H1 (cell line): ENCODE measurements around the gene SLC22A31. TPM values are rescaled to one million over a fixed set of nuclear protein-coding genes. Genes with fewer than 3 reads are reported as not detected.

Source experiments
- CTCF ChIA-PET: fragments of 300-600 bp; sonication (Branson Sonifier 250); formaldehyde crosslinking; loops from one replicate; lab custom pipeline; 2021; ENCODE audit not compliant: partially characterized antibody; lab: Charles Lee
- POLR2A ChIA-PET: fragments of 300-600 bp; sonication (Branson Sonifier 250); formaldehyde crosslinking; loops from one replicate; lab custom pipeline; 2021; ENCODE audit warnings: inconsistent platforms; ENCODE audit not compliant: partially characterized antibody; lab: Charles Lee
- DNase-seq, 2 experiments: peaks; one replicate each; pipeline versions ENCODE4 v3.0.0 to v3.0.0-alpha.2; 2010 to 2022; ENCODE audit warnings: low spot score in 2 of 2, low read depth in 1 of 2, mixed read lengths in 1 of 2
- FAIRE-seq: peaks from 2 replicates; lab custom pipeline; 2011; peaks lifted over from hg19 to GRCh38; lab: Jason Lieb, UNC
- H2AFZ ChIP-seq: 2 replicates; pipeline ENCODE4 v1.8.1; 2012; ENCODE audit warnings: low read length, inconsistent platforms
- H2AK5ac ChIP-seq: 2 replicates; pipeline ENCODE4 v1.6.1; 2013; ENCODE audit warnings: low read depth, low read length
- H2BK120ac ChIP-seq: replicated peaks from 2 replicates; pipeline ENCODE3; 2013; ENCODE audit warnings: low read depth, low read length, inconsistent platforms
- H2BK12ac ChIP-seq: 2 replicates; pipeline ENCODE4 v1.6.1; 2013; ENCODE audit warnings: low read depth, low read length
- H2BK15ac ChIP-seq: 2 replicates; pipeline ENCODE4 v1.6.1; 2013; ENCODE audit warnings: low read length
- H2BK20ac ChIP-seq: 2 replicates; pipeline ENCODE4 v1.6.1; 2013; ENCODE audit warnings: low read length
- H2BK5ac ChIP-seq: 2 replicates; pipeline ENCODE4 v1.6.1; 2013; ENCODE audit warnings: low read depth, low read length
- H3K14ac ChIP-seq: 2 replicates; pipeline ENCODE4 v1.6.1; 2013; ENCODE audit warnings: inconsistent platforms; ENCODE audit not compliant: insufficient read length
- H3K18ac ChIP-seq: 2 replicates; pipeline ENCODE4 v1.6.1; 2013; ENCODE audit warnings: low read length; ENCODE audit errors: extremely low read depth
- H3K23ac ChIP-seq: 2 replicates; pipeline ENCODE4 v1.6.1; 2013; ENCODE audit warnings: inconsistent platforms; ENCODE audit not compliant: insufficient read length
- H3K23me2 ChIP-seq: 2 replicates; pipeline ENCODE4 v1.6.1; 2013; ENCODE audit warnings: low read depth, low read length
- H3K27ac ChIP-seq: 2 replicates; pipeline ENCODE4 v1.6.1; 2011; ENCODE audit warnings: low read depth, low read length, inconsistent platforms
- H3K27me3 ChIP-seq, 4 experiments: replicated peaks in 1 of 4; 1 replicate in 1 of 4; 2 replicates in 3 of 4; pipeline versions ENCODE4 v1.6.1 to v1.8.1; 2011 to 2013; ENCODE audit warnings: low read length in 3 of 4, mild to moderate bottlenecking in 3 of 4, inconsistent platforms in 2 of 4, mixed read lengths in 2 of 4, moderate library complexity in 1 of 4; ENCODE audit not compliant: control insufficient read depth in 3 of 4, insufficient read depth in 3 of 4; ENCODE audit errors: extremely low read depth in 1 of 4
- H3K36me3 ChIP-seq, 4 experiments: 2 replicates each; pipeline versions ENCODE4 v1.6.1 to v1.8.1; 2011 to 2013; ENCODE audit warnings: mild to moderate bottlenecking in 4 of 4, low read length in 3 of 4, moderate library complexity in 2 of 4, control low read depth in 1 of 4, inconsistent platforms in 1 of 4; ENCODE audit not compliant: insufficient read depth in 4 of 4, control insufficient read depth in 2 of 4
- H3K4ac ChIP-seq: replicated peaks from 2 replicates; pipeline ENCODE3; 2013; ENCODE audit warnings: low read length, low read depth, mixed read lengths, inconsistent platforms; ENCODE audit not compliant: insufficient read length
- H3K4me1 ChIP-seq, 4 experiments: replicated peaks in 1 of 4; 1 replicate in 1 of 4; 2 replicates in 3 of 4; pipeline versions ENCODE4 v1.6.1 to v1.8.1; 2011 to 2013; ENCODE audit warnings: low read length in 3 of 4, inconsistent platforms in 2 of 4, mixed read lengths in 1 of 4; ENCODE audit not compliant: insufficient read depth in 4 of 4, control insufficient read depth in 3 of 4
- H3K4me2 ChIP-seq, 2 experiments: 2 replicates each; pipeline versions ENCODE4 v1.6.1 to v1.8.1; 2011 to 2013; ENCODE audit warnings: low read depth in 2 of 2, low read length in 2 of 2, control low read depth in 1 of 2, inconsistent platforms in 1 of 2, mild to moderate bottlenecking in 1 of 2; ENCODE audit not compliant: insufficient read depth in 1 of 2
- H3K4me3 ChIP-seq, 4 experiments: fragments of 200-600, 300-600 bp in 1 of 4; sonication (generic), shearing (Covaris generic), sonication (Bioruptor Twin) in 1 of 4; 2 replicates each; pipeline versions ENCODE4 v1.5.1 to v1.8.1; 2011 to 2016; ENCODE audit warnings: low read length in 4 of 4, low read depth in 3 of 4, control low read depth in 2 of 4, inconsistent platforms in 2 of 4, mild to moderate bottlenecking in 2 of 4, mixed read lengths in 1 of 4, moderate library complexity in 1 of 4; ENCODE audit not compliant: insufficient read depth in 2 of 4; ENCODE audit errors: extremely low read depth in 1 of 4
- H3K56ac ChIP-seq: replicated peaks from 2 replicates; pipeline ENCODE3; 2013; ENCODE audit warnings: low read depth, mild to moderate bottlenecking, mixed read lengths, low read length, inconsistent platforms; ENCODE audit not compliant: insufficient read length
- H3K79me1 ChIP-seq: 2 replicates; pipeline ENCODE4 v1.6.1; 2013; ENCODE audit warnings: low read depth, low read length, control low read depth
- H3K79me2 ChIP-seq, 2 experiments: 2 replicates each; pipeline versions ENCODE4 v1.6.1 to v1.8.1; 2012 to 2013; ENCODE audit warnings: low read length in 2 of 2, mild to moderate bottlenecking in 2 of 2, inconsistent platforms in 1 of 2; ENCODE audit not compliant: insufficient read depth in 2 of 2, control insufficient read depth in 1 of 2
- H3K9ac ChIP-seq, 4 experiments: replicated peaks in 1 of 4; 1 replicate in 1 of 4; 2 replicates in 3 of 4; pipeline versions ENCODE4 v1.6.1 to v1.8.1; 2011 to 2013; ENCODE audit warnings: low read depth in 3 of 4, low read length in 3 of 4, control low read depth in 2 of 4, mild to moderate bottlenecking in 2 of 4, moderate library complexity in 2 of 4, inconsistent platforms in 1 of 4; ENCODE audit errors: extremely low read depth in 1 of 4
- H3K9me3 ChIP-seq, 2 experiments: 2 replicates each; pipeline versions ENCODE4 v1.6.1 to v1.8.1; 2012 to 2013; ENCODE audit warnings: mild to moderate bottlenecking in 2 of 2, moderate library complexity in 2 of 2, control low read depth in 1 of 2, inconsistent platforms in 1 of 2, low read depth in 1 of 2, low read length in 1 of 2, mixed read lengths in 1 of 2; ENCODE audit not compliant: insufficient read depth in 2 of 2
- H4K20me1 ChIP-seq, 2 experiments: replicated peaks in 1 of 2; 2 replicates each; pipeline versions ENCODE3 to v1.8.1; 2011 to 2013; ENCODE audit warnings: inconsistent platforms in 2 of 2, low read length in 2 of 2, mild to moderate bottlenecking in 1 of 2; ENCODE audit not compliant: insufficient read depth in 2 of 2, control insufficient read depth in 1 of 2
- H4K5ac ChIP-seq: 2 replicates; pipeline ENCODE4 v1.6.1; 2013; ENCODE audit warnings: low read length, low read depth, mixed read lengths, inconsistent platforms; ENCODE audit not compliant: insufficient read length
- H4K8ac ChIP-seq: 2 replicates; pipeline ENCODE4 v1.8.0; 2013; ENCODE audit warnings: mild to moderate bottlenecking, moderate library complexity, low read length, inconsistent platforms; ENCODE audit not compliant: insufficient read depth; ENCODE audit errors: extremely low read depth
- H4K91ac ChIP-seq: replicated peaks from 2 replicates; pipeline ENCODE3; 2013; ENCODE audit warnings: low read length, mixed read lengths, inconsistent platforms; ENCODE audit not compliant: insufficient read length
- CREB1 ChIP-seq: IDR thresholded peaks from 2 replicates; pipeline ENCODE4 v1.6.1; 2012; ENCODE audit warnings: inconsistent platforms
- E2F6 ChIP-seq: IDR thresholded peaks from 2 replicates; pipeline ENCODE4 v1.6.1; 2012; ENCODE audit warnings: inconsistent platforms
- EZH2 ChIP-seq: fragments of 200-600 bp; sonication (generic); IDR thresholded peaks from 2 replicates; pipeline ENCODE4 v1.7.1; 2012; ENCODE audit warnings: low read depth, mild to moderate bottlenecking, moderate library complexity, low read length, inconsistent platforms; ENCODE audit not compliant: severe bottlenecking
- GTF2F1 ChIP-seq: IDR thresholded peaks from 2 replicates; pipeline ENCODE4 v1.6.1; 2012; ENCODE audit warnings: low read depth, low read length, improper control_type of control experiment, borderline replicate concordance
- HDAC2 ChIP-seq, 2 experiments: fragments of 300-600 bp in 1 of 2; sonication (generic) in 1 of 2; IDR thresholded peaks; 2 replicates each; pipeline ENCODE4 v1.6.1; 2011 to 2012; ENCODE audit warnings: low read depth in 2 of 2, low read length in 2 of 2, mild to moderate bottlenecking in 2 of 2, moderate library complexity in 2 of 2, borderline replicate concordance in 1 of 2, inconsistent platforms in 1 of 2
- KDM4A ChIP-seq: IDR thresholded peaks from one replicate; pipeline ENCODE4 v1.7.1; 2012; ENCODE audit warnings: low read depth, mild to moderate bottlenecking, moderate library complexity, low read length, inconsistent platforms; ENCODE audit not compliant: severe bottlenecking
- MAFK ChIP-seq: IDR thresholded peaks from 2 replicates; pipeline ENCODE4 v1.6.1; 2012; ENCODE audit warnings: low read depth, mild to moderate bottlenecking, improper control_type of control experiment, low read length
- MAX ChIP-seq: IDR thresholded peaks from 2 replicates; pipeline ENCODE4 v1.6.1; 2012; ENCODE audit warnings: inconsistent platforms
- TAF1 ChIP-seq: IDR thresholded peaks from 2 replicates; pipeline ENCODE4 v1.6.1; 2011; ENCODE audit warnings: mild to moderate bottlenecking, low read depth, low read length
- YY1 ChIP-seq: IDR thresholded peaks from 2 replicates; pipeline ENCODE4 v1.6.1; 2011; ENCODE audit warnings: low read depth, mild to moderate bottlenecking, low read length
- WGBS, 2 experiments: shearing (Covaris generic) in 1 of 2; methylation state at CpG; one replicate each; pipeline versions ENCODE4 v1.1.6 to v1.1.7; 2013 to 2015; ENCODE audit warnings: low lambda C conversion rate in 2 of 2, mixed read lengths in 2 of 2, inconsistent platforms in 1 of 2, low coverage in 1 of 2, missing lambda C conversion rate in 1 of 2; ENCODE audit not compliant: insufficient replicate concordance in 2 of 2, insufficient coverage in 1 of 2, insufficient read length in 1 of 2; ENCODE audit errors: extremely low coverage in 1 of 2, missing lambda C conversion rate in 1 of 2; 5-methylcytosine and 5-hydroxymethylcytosine counted together
- polyA plus RNA-seq, 7 experiments: library from polyadenylated mRNA; depleted of rRNA in 3 of 7; stranded (reverse) in 5 of 7; unstranded in 2 of 7; fragments of >200 nt in 5 of 7; fragments of 200-250 nt in 2 of 7; gene quantifications; 1 replicate in 5 of 7; 2 replicates in 1 of 7; 4 replicates in 1 of 7; pipeline versions ENCODE4 v1.2.1 to v1.2.3, GENCODE V29; 2011 to 2013; ENCODE audit warnings: missing spikeins in 2 of 7, mixed read lengths in 2 of 7
- total RNA-seq: library from RNA; stranded (reverse); fragmentation: NEBNext Ultra II Directional; extraction: Animal tissue kit (Norgen Biotek cat#: 25700); gene quantifications from 2 replicates; pipeline ENCODE4 v1.2.1, GENCODE V29; 2021

The SLC22A31 gene
- total and polyA plus RNA-seq, 2 of the 8 experiments (the other 6 are each of a cell fraction or from before 2014, with no cell fraction given) = 7.7 to 10.6 TPM

GRCh38 chr16:89194340-89195311 is 5.7 kb downstream of the SLC22A31 start:
- peaks cover 0 to 12% (median 8%) of the 10 kb centered on the region in 4 experiments; a peak in 6 of 7 replicates for H3K27me3 ChIP-seq
- no peak overlapping the region; the same call in 1 of the 2 replicates for H4K8ac ChIP-seq
- no peaks in the 10 kb centered on the region; a peak in 3 of 7 replicates for H3K4me1 ChIP-seq
- H2BK12ac ChIP-seq = no peak overlapping the region
- FAIRE-seq (no peak), DNase-seq (peak in 1 of 2 experiments; percentile 45)
- no peak overlapping the region for H2AK5ac ChIP-seq
- H2BK20ac ChIP-seq = no peak overlapping the region
- H3K23me2 ChIP-seq = peaks cover 6% of the 10 kb centered on the region; the same call in 1 of the 2 replicates
- no peak overlapping the region for H3K56ac ChIP-seq
- no peaks in the 10 kb centered on the region for H3K36me3 ChIP-seq
- no peak overlapping the region for H3K23ac ChIP-seq
- H3K79me2 ChIP-seq = no peaks in the 10 kb centered on the region
- no peaks in the 10 kb centered on the region; a peak in 1 of 4 replicates for H3K9me3 ChIP-seq
- peak overlapping the region; percentile 21 for H3K4ac ChIP-seq
- no peak overlapping the region for H2BK5ac ChIP-seq
- no peak overlapping the region for H3K4me3 ChIP-seq
- no peak overlapping the region for H2AFZ ChIP-seq
- H4K5ac ChIP-seq = no peak overlapping the region
- no peak overlapping the region for H2BK15ac ChIP-seq
- POLR2A ChIA-PET = no interaction called here
- no peaks in the 10 kb centered on the region for H3K79me1 ChIP-seq
- 88% methylated on average over 42 of the region's 45 CpGs; no CpG with 5 or more reads in 1 of the 2 experiments for WGBS, 2 experiments
- no peak overlapping the region for H3K9ac ChIP-seq
- H3K14ac ChIP-seq = no peak overlapping the region
- H2BK120ac ChIP-seq = no peak overlapping the region
- CTCF ChIA-PET = interaction anchor here (1.6 to 1.9 kb wide), 2 partner anchors 21 to 27 kb away, joined by 4 to 7 read pairs; no protein-coding TSS in a partner anchor
- no peak overlapping the region for H3K27ac ChIP-seq
- H4K91ac ChIP-seq = no peak overlapping the region
- peaks cover 2 to 6% of the 10 kb centered on the region in 2 experiments for H4K20me1 ChIP-seq
- H3K4me2 ChIP-seq = no peak overlapping the region; a peak in 1 of 4 replicates
- H3K18ac ChIP-seq = no peak overlapping the region
- TF ChIP-seq GTF2F1 (no peak), TAF1 (no peak), MAFK (no peak), EZH2 (no peak), YY1 (no peak), KDM4A (no peak), CREB1 (no peak), MAX (no peak), HDAC2 (IDR thresholded peaks at IDR 0.05; ENCODE audit: borderline replicate concordance in 1 of 2, low read depth in 2 of 2, low read length in 2 of 2) (no peak), E2F6 (no peak)
